ENCODE results near the gene SPOCK1.

The SPOCK1 gene

DNA sequence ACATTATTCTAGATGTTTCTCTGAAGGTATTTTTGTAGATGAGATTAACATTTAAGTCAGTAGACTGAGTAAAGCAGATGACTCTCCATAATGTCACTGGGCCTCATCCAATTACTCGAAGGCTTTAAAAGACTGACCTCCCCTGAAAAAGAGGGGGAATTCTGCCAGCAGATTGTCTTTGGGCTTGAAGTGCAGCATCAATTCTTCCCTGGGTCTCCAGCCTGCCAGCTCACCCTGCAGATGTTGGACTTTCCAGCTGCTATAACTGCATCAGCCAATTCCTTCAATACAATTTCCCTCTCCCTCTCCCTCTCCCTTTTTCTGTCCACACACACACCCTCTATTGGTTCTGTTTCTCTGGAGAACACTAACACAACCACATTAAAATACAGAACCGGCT lies 472.8 kb downstream of the SPOCK1 start:
- H3K27me3 ChIP-seq (replicated peaks; ENCODE audit: control insufficient read depth, insufficient read depth, low read length): no peaks in the 10 kb centered on the region
- no peak overlapping the region for H3K4me3 ChIP-seq (replicated peaks; ENCODE audit: low read depth, low read length)
- TF ChIP-seq, protein P1, sequence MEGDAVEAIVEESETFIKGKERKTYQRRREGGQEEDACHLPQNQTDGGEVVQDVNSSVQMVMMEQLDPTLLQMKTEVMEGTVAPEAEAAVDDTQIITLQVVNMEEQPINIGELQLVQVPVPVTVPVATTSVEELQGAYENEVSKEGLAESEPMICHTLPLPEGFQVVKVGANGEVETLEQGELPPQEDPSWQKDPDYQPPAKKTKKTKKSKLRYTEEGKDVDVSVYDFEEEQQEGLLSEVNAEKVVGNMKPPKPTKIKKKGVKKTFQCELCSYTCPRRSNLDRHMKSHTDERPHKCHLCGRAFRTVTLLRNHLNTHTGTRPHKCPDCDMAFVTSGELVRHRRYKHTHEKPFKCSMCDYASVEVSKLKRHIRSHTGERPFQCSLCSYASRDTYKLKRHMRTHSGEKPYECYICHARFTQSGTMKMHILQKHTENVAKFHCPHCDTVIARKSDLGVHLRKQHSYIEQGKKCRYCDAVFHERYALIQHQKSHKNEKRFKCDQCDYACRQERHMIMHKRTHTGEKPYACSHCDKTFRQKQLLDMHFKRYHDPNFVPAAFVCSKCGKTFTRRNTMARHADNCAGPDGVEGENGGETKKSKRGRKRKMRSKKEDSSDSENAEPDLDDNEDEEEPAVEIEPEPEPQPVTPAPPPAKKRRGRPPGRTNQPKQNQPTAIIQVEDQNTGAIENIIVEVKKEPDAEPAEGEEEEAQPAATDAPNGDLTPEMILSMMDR (IDR thresholded peaks at IDR 0.05; ENCODE audit: insufficient read depth, low read length, poor library complexity, severe bottlenecking): no peak
- H3K36me3 ChIP-seq (ENCODE audit: control insufficient read depth, insufficient read depth, low read length): no peaks in the 10 kb centered on the region
- no peak for DNase-seq (ENCODE audit: extremely low read depth, insufficient read length)

DNA sequence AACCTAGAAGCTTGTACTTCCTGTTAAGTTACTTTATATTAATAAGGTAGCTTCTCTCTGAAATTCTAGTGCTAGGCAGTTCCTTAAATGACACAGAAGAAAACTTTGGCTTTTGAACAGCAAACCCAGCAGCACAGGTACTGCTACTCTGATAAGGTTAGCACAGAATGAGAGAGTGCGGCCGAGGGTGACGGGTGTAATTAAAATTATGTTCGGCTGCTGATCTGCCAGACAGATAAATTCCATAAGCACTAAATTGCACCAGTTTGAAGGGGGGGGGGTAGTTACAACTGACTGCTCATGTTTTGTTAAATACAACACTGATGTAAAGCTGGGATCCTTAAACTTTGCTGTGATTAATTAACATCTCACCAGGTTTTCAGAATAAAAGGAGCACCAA lies 475.1 kb downstream of the SPOCK1 start:
- TF ChIP-seq, protein P1 (IDR thresholded peaks at IDR 0.05; ENCODE audit: insufficient read depth, low read length, poor library complexity, severe bottlenecking): no peak
- Histone ChIP-seq H3K4me3 (replicated peaks; ENCODE audit: low read depth, low read length) (no peak overlapping the region), H3K27me3 (replicated peaks; ENCODE audit: control insufficient read depth, insufficient read depth, low read length) (no peaks in the 10 kb centered on the region), H3K36me3 (ENCODE audit: control insufficient read depth, insufficient read depth, low read length) (no peaks in the 10 kb centered on the region)
- DNase-seq (ENCODE audit: extremely low read depth, insufficient read length): no peak

DNA sequence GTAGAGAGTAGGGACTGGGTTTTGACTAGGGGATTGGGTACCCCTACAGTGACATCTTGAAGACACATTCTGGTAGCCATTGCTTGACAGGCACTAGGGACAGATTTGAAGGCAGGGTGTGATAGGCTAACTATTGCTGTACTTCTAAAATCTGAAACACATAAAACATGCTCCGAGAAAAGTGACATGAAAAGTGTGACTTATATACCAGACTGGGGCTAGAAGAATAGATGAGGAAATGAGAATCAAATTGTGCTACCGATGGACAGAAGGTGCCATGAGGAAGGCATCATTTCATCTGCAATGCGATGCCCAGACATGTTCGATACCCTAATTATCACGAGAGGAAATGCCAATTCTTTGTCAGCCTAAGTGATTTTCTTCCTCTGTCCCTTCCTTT lies 475.8 kb downstream of the SPOCK1 start:
- Histone ChIP-seq H3K4me3 (replicated peaks; ENCODE audit: low read depth, low read length) (no peak overlapping the region), H3K36me3 (ENCODE audit: control insufficient read depth, insufficient read depth, low read length) (no peaks in the 10 kb centered on the region), H3K27me3 (replicated peaks; ENCODE audit: control insufficient read depth, insufficient read depth, low read length) (no peaks in the 10 kb centered on the region)
- no peak for DNase-seq (ENCODE audit: extremely low read depth, insufficient read length)
- TF ChIP-seq, protein P1 (IDR thresholded peaks at IDR 0.05; ENCODE audit: insufficient read depth, low read length, poor library complexity, severe bottlenecking): no peak

DNA sequence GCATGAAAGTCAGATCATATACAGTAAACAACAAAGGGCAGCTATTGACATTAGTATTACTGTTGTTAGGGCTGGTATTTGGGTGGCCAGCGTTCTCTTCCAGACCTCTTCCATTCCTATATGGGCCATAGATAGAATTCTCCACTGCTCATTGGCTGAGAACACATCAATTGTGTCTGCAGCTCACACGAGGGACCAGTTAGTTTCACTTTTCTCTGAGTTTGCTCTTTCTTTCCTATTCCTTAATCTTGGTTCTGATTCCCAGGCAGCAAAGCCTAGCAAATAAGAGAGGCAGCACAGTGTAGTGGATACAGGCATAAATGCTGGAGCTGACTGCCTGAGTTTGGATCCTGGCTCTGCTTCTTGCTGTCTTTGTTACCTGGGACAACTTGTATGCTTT lies 476.4 kb downstream of the SPOCK1 start:
- Histone ChIP-seq H3K27me3 (replicated peaks; ENCODE audit: control insufficient read depth, insufficient read depth, low read length) (no peaks in the 10 kb centered on the region; the same call in 1 of the 2 replicates), H3K36me3 (ENCODE audit: control insufficient read depth, insufficient read depth, low read length) (no peaks in the 10 kb centered on the region), H3K4me3 (replicated peaks; ENCODE audit: low read depth, low read length) (no peak overlapping the region)
- TF ChIP-seq, protein P1 (IDR thresholded peaks at IDR 0.05; ENCODE audit: insufficient read depth, low read length, poor library complexity, severe bottlenecking): no peak
- DNase-seq (ENCODE audit: extremely low read depth, insufficient read length): no peak

DNA sequence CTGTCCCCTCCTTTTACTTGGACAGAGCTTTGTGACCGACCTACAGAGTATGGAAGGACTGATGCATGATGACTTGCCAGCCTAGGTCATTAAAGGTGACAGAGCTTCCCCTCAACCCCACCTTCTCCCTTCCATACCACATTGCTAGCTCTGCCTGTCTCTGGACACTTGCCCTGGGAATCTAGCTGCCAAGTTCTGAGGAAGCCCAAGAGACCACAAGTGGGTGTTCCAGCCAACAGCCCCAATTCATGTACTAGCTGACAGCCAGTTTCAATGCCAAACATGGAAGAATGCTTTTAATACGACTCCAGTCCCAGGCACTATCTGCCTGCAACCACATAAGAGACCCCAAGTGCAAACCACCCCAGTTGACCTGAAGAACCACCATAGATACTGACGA lies 477.1 kb downstream of the SPOCK1 start:
- Histone ChIP-seq H3K36me3 (ENCODE audit: control insufficient read depth, insufficient read depth, low read length) (no peaks in the 10 kb centered on the region), H3K27me3 (replicated peaks; ENCODE audit: control insufficient read depth, insufficient read depth, low read length) (no peaks in the 10 kb centered on the region; the same call in 1 of the 2 replicates), H3K4me3 (replicated peaks; ENCODE audit: low read depth, low read length) (no peak overlapping the region)
- no peak for DNase-seq (ENCODE audit: extremely low read depth, insufficient read length)
- TF ChIP-seq, protein P1 (IDR thresholded peaks at IDR 0.05; ENCODE audit: insufficient read depth, low read length, poor library complexity, severe bottlenecking): no peak

DNA sequence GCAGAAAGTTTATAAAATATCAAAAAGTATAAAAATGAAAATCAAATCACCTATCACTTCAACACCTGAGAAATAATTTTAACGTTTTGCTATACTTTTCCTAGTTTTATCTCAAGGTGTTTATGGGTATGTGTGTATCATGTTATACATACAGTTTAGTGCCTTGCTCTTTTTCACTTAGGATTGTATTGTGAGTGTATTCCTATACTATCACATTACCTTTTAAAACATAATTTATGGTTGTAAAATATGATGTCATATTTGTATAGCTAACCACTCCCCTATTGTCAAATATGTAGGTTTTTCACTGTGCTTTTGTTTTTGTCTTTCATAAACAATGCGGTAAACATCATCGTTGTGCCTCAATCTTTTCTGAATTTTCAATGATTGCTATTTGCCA lies 479.9 kb downstream of the SPOCK1 start:
- TF ChIP-seq, protein P1 (IDR thresholded peaks at IDR 0.05; ENCODE audit: insufficient read depth, low read length, poor library complexity, severe bottlenecking): no peak
- Histone ChIP-seq H3K36me3 (ENCODE audit: control insufficient read depth, insufficient read depth, low read length) (no peaks in the 10 kb centered on the region), H3K27me3 (replicated peaks; ENCODE audit: control insufficient read depth, insufficient read depth, low read length) (no peaks in the 10 kb centered on the region; the same call in 1 of the 2 replicates), H3K4me3 (replicated peaks; ENCODE audit: low read depth, low read length) (no peak overlapping the region)
- no peak for DNase-seq (ENCODE audit: extremely low read depth, insufficient read length)
